Measurements from ENCODE around the gene MAGIX. TPM values are rescaled to one million over a fixed set of nuclear protein-coding genes. Genes with fewer than 3 reads are reported as not detected.

MAGIX gene
- total and polyA plus RNA-seq, 3 donors from 2014 or later: 0.90 to 3.1 (median 1.1) TPM

DNA sequence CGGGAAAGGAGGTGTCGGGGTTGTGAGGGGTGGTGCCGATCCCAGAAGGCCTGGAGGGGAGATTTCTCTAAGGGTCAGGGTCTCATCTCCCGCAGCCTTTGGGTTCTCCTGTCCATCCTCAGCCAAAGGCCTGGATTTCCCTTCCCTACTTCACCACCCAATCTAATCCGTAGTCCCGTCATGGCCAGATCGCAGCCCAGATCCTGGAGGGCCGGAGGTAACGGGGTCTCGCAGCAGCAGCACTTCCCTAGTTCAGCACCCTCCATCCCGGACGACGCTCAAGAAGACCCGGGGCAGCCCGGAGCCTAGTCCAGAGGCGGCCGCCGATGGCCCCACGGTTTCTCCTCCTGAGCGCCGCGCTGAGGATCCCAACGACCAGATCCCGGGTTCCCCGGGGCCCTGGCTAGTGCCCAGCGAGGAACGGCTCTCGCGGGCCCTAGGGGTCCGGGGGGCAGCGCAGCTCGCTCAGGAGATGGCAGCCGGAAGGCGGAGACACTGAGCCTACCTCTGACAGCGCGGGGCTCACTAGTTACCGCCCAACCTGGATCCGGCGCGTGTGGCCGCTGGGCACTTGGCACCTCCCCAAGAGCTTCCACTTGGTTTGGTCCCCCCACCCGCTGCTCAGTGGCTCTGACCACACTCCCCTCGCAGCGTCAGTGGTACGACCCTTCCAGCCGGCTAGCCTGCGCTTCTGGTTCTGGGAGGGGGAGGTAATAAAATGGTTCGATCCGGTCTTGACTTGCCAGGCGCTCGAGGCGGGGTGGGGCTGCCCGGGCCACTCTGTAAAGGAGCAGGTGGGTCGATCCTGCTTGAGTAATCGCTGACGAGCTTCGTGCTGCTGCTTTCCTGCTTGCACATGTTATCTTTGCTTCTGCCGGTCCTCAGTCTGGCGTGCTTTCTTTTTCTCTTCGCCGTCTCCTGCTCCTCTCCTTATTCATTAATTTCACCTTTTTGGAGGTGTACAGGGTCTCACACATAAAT, 3.6 kb downstream of the MAGIX start:
- 18 to 20% methylated on average over 11 to 54 of the region's 61 CpGs for WGBS, 2 donors
- H3K27ac ChIP-seq: peak overlapping the region; percentile 70 to 79
- no peaks in the 10 kb centered on the region for H3K9me3 ChIP-seq
- no peaks in the 10 kb centered on the region for H3K36me3 ChIP-seq (ENCODE audit: low read depth, missing control alignments)
- intact Hi-C loops (cut with DNase I; ENCODE audit: low total_unique reads): no loop called here
- DNase-seq: peak; percentile 75
- peak overlapping the region in 1 of 2 donors; percentile 18 for H3K4me3 ChIP-seq
- no peaks in the 10 kb centered on the region for H3K4me1 ChIP-seq
- no peak for TF ChIP-seq POLR2A (IDR thresholded peaks at IDR 0.05)
- TF ChIP-seq, protein P1, sequence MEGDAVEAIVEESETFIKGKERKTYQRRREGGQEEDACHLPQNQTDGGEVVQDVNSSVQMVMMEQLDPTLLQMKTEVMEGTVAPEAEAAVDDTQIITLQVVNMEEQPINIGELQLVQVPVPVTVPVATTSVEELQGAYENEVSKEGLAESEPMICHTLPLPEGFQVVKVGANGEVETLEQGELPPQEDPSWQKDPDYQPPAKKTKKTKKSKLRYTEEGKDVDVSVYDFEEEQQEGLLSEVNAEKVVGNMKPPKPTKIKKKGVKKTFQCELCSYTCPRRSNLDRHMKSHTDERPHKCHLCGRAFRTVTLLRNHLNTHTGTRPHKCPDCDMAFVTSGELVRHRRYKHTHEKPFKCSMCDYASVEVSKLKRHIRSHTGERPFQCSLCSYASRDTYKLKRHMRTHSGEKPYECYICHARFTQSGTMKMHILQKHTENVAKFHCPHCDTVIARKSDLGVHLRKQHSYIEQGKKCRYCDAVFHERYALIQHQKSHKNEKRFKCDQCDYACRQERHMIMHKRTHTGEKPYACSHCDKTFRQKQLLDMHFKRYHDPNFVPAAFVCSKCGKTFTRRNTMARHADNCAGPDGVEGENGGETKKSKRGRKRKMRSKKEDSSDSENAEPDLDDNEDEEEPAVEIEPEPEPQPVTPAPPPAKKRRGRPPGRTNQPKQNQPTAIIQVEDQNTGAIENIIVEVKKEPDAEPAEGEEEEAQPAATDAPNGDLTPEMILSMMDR (IDR thresholded peaks at IDR 0.05): no peak
- no peaks in the 10 kb centered on the region for H3K27me3 ChIP-seq

DNA sequence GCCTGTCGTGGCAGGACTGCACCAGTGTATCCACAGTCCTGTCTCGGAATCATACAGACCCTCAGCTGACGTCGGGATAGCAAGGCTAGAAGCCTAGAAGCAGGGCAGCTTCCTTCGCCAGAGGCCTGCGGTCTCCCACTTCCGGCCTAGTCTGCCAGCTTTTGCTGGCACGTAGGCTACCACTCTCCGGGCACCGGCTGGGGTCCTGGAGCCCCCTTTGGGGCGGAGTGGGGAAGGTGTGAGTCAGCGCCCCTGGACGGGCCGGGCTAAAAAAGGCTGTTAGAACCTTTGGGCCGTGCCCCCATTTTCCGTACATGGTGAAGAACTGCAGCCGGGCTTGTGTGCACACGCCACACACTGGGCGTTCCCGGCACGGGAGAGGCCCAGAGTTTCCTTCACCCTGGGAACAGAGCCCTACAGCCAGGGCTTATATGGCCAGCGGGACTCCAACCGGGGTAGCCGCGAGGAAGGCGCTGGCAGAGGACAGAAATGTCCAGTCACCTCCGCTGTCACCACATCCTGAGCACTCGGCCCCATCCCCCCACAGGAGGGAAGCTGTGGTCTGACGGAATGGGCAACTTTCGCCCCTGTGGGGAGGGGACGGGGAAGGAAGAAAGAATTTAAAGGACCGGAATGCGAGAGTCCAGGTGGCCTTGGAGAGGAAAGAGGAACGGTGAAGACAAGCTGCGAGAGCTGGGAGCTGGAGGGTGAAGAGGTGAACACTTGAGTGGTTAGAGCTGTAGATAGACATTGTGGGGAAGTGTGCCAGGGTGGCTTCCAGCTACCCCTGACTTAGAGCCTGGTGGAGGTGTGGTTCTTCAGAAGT, 4.6 kb downstream of the MAGIX start:
- H3K27me3 ChIP-seq: no peaks in the 10 kb centered on the region
- peak; percentile 38 for DNase-seq
- no peak for TF ChIP-seq POLR2A (IDR thresholded peaks at IDR 0.05)
- TF ChIP-seq, protein P1 (IDR thresholded peaks at IDR 0.05): no peak
- H3K27ac ChIP-seq: peak overlapping the region; percentile 70 to 79
- WGBS, 2 donors: 11 to 15% methylated on average over 8 to 32 of the region's 35 CpGs
- H3K4me3 ChIP-seq: peak overlapping the region in 1 of 2 donors; percentile 18
- H3K9me3 ChIP-seq: no peaks in the 10 kb centered on the region
- intact Hi-C loops (cut with DNase I; ENCODE audit: low total_unique reads): no loop called here
- no peaks in the 10 kb centered on the region for H3K36me3 ChIP-seq (ENCODE audit: low read depth, missing control alignments)
- no peaks in the 10 kb centered on the region for H3K4me1 ChIP-seq

DNA sequence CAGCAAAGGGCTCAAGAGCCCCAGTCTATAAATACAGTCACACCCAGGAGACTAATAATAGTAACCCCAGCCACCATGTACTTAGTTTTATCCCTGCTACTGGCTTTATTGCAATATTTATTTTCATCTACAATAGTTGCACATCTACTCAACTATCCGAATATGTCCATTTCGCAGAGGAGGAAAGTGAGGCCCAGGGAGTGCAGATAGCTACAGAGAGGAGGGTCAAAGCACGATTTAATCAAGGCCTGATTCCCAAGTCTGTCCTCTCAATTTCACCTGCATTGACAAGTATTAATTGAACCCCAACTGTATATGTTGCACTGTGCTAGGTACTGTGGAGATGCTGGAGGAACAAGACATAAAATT, 5.2 kb downstream of the MAGIX start:
- H3K4me3 ChIP-seq: no peak overlapping the region
- no peaks in the 10 kb centered on the region for H3K36me3 ChIP-seq (ENCODE audit: low read depth, missing control alignments)
- no peaks in the 10 kb centered on the region for H3K27me3 ChIP-seq
- intact Hi-C loops (cut with DNase I; ENCODE audit: low total_unique reads): no loop called here
- TF ChIP-seq, protein P1 (IDR thresholded peaks at IDR 0.05): no peak
- no peak for TF ChIP-seq POLR2A (IDR thresholded peaks at IDR 0.05)
- no peak for DNase-seq
- no peaks in the 10 kb centered on the region for H3K9me3 ChIP-seq
- no peaks in the 10 kb centered on the region for H3K4me1 ChIP-seq
- WGBS, 2 donors: 77 to 89% methylated on average over 3 of the region's 3 CpGs
- H3K27ac ChIP-seq: peak overlapping the region; percentile 70 to 79

DNA sequence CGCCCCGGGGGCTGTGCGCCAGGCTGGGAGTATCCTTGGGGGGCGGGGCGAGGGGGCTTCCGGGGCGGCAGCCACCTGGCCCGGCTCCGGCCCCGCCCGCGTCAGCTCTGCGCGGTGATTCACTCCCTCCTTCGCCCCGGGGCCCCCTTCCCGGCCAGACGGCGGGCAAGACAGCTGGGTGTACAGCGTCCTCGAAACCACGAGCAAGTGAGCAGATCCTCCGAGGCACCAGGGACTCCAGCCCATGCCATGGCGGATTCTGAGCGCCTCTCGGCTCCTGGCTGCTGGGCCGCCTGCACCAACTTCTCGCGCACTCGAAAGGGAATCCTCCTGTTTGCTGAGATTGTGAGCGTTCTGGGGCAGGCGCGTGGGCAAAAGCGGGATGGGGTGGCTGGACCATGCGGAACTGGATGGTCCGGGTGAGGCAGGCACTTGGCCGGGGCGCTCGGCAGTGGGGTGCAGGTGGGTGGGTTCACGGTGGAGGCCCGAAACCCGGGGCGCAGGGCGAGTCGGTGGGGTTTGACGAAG, 9.3 kb downstream of the MAGIX start, which contains the start of gene PLP2:
Gene PLP2 (plus strand): TSS at position 147 of the 528 bp plus-strand sequence. CDS start 103 bp downstream, at position 250.
- intact Hi-C loops (cut with DNase I; ENCODE audit: low total_unique reads): no loop called here
- H3K9me3 ChIP-seq: no peaks in the 10 kb centered on the region
- no peaks in the 10 kb centered on the region for H3K27me3 ChIP-seq
- H3K4me3 ChIP-seq: peak within 1 kb of the TSS; percentile 48 to 64
- H3K4me1 ChIP-seq: no peaks in the 10 kb centered on the region
- WGBS, 2 donors: 0% methylated on average over 23 of the region's 46 CpGs; no CpG with 5 or more reads in 1 of the 2 donors
- H3K36me3 ChIP-seq (ENCODE audit: low read depth, missing control alignments): no peaks in the 10 kb centered on the region
- H3K27ac ChIP-seq: peak within 1 kb of the TSS; percentile 72 to 83
- TF ChIP-seq, protein P1 (IDR thresholded peaks at IDR 0.05): no peak
- TF ChIP-seq POLR2A (IDR thresholded peaks at IDR 0.05): no peak
- peak; percentile 34 for DNase-seq

Measured in testis (tissue), 3 donors.